Esophagus muscularis mucosa (tissue), 4 donors: Measurements from ENCODE around the gene ARF3.

ENCODE experiments used
- EP300 ChIP-seq: sonication (generic); formaldehyde crosslinking; IDR thresholded peaks from one replicate; pipeline ENCODE4 v1.6.1; 2017; ENCODE audit warnings: antibody characterized with exemption
- POLR2A ChIP-seq: fragments of 450-650 bp; IDR thresholded peaks from one replicate; pipeline ENCODE4 v1.6.1; 2017; ENCODE audit warnings: antibody characterized with exemption, moderate library complexity, mild to moderate bottlenecking, low read depth
- TF ChIP-seq, protein P1 (sequence below), 3 experiments: fragments of 200-600 bp in 2 of 3; fragments of 450-650 bp in 1 of 3; sonication (generic) in 2 of 3; IDR thresholded peaks; one replicate each; pipeline ENCODE4 v1.5.1; 2017 to 2019; ENCODE audit warnings: antibody characterized with exemption in 3 of 3, mild to moderate bottlenecking in 2 of 3, moderate library complexity in 1 of 3

DNA sequence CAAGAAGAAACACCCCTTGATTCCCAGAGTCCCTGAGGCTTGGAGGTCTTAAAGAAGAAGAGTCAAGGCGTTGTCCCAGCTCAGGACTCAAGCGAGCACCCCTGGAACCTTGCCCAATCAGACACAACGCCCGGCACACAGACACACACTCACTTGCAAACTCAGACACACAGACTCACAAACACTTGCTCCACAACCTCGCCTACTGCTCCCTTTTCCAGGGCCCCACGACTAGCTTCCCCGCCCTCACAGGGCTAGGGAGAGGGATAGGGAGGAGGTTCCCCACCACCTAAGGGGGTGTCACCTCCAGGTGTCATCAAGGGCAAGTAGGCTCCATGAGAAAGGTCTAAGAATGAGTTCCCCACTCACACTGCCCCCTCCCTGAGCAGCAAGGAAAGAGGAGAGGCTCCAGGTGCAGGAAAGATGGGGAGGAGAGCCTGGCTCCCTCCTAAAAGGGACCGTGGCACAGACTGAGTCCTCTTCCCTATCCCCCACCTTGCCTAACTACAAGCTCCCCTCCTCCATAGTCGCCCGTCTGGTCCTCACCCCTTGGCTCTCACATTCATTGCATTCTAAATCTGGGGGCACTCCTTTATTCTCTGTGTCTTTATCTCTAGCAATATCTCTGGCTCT, 13.5 kb upstream of the ARF3 start:
- TF ChIP-seq, protein P1, sequence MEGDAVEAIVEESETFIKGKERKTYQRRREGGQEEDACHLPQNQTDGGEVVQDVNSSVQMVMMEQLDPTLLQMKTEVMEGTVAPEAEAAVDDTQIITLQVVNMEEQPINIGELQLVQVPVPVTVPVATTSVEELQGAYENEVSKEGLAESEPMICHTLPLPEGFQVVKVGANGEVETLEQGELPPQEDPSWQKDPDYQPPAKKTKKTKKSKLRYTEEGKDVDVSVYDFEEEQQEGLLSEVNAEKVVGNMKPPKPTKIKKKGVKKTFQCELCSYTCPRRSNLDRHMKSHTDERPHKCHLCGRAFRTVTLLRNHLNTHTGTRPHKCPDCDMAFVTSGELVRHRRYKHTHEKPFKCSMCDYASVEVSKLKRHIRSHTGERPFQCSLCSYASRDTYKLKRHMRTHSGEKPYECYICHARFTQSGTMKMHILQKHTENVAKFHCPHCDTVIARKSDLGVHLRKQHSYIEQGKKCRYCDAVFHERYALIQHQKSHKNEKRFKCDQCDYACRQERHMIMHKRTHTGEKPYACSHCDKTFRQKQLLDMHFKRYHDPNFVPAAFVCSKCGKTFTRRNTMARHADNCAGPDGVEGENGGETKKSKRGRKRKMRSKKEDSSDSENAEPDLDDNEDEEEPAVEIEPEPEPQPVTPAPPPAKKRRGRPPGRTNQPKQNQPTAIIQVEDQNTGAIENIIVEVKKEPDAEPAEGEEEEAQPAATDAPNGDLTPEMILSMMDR (IDR thresholded peaks at IDR 0.05) = no peak
- TF ChIP-seq POLR2A (no peak), EP300 (no peak)
